ENCODE data around the gene INPP5K.

DNA sequence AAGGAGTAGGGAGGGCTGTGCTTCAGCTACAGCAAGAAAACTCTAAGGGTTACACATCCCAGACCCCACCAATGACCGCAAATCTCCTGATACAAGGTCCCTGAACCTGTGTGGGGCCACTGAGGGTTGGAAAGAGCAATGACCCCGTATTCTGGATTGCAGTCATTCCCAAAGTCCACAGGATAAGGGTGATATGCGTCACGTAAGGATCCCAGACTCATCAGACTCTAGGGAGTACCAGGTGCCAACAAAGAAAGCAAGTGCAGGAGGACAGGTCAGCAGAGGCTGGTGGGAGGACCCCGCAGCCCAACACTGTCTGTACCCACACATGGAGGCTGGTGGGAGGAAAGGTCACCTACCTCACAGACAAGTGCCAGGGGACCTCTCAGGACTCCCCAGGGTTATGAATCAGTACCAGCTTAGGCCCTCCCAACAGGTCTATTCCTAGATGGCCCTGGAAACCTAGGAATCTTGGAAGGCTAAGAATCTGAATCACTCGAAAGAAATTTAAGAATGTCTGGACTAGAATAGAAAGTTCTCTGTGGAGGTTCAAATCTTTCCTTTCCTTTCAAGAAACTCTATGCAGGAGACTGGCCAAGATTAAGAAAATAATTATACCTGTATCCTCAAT, 30.0 kb upstream of the INPP5K start:
- TF ChIP-seq, protein P1, sequence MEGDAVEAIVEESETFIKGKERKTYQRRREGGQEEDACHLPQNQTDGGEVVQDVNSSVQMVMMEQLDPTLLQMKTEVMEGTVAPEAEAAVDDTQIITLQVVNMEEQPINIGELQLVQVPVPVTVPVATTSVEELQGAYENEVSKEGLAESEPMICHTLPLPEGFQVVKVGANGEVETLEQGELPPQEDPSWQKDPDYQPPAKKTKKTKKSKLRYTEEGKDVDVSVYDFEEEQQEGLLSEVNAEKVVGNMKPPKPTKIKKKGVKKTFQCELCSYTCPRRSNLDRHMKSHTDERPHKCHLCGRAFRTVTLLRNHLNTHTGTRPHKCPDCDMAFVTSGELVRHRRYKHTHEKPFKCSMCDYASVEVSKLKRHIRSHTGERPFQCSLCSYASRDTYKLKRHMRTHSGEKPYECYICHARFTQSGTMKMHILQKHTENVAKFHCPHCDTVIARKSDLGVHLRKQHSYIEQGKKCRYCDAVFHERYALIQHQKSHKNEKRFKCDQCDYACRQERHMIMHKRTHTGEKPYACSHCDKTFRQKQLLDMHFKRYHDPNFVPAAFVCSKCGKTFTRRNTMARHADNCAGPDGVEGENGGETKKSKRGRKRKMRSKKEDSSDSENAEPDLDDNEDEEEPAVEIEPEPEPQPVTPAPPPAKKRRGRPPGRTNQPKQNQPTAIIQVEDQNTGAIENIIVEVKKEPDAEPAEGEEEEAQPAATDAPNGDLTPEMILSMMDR (IDR thresholded peaks at IDR 0.05): no peak
- no peak for TF ChIP-seq POLR2A (IDR thresholded peaks at IDR 0.05)
